ENCODE measurements around the gene FGL2. TPM values are rescaled to one million over a fixed set of nuclear protein-coding genes. Genes with fewer than 3 reads are reported as not detected.

FGL2 gene
- polyA plus RNA-seq, result 50.6 TPM
- long read RNA-seq, donor 1, full-length matches to known transcripts, result 18 of 18 reads
- long read RNA-seq, donor 1, partial matches to known transcripts, result 0 of 18 reads
- long read RNA-seq, donor 1, other reads (novel, unspliced or antisense), result 0 of 18 reads
- long read RNA-seq, donor 2, full-length matches to known transcripts, result 60 of 60 reads
- long read RNA-seq, donor 2, partial matches to known transcripts, result 0 of 60 reads
- long read RNA-seq, donor 2, other reads (novel, unspliced or antisense), result 0 of 60 reads
- long read RNA-seq, donor 3, full-length matches to known transcripts, result 40 of 40 reads
- long read RNA-seq, donor 3, partial matches to known transcripts, result 0 of 40 reads
- long read RNA-seq, donor 3, other reads (novel, unspliced or antisense), result 0 of 40 reads
- long read RNA-seq, donor 4, full-length matches to known transcripts, result 3 of 3 reads
- long read RNA-seq, donor 4, partial matches to known transcripts, result 0 of 3 reads
- long read RNA-seq, donor 4, other reads (novel, unspliced or antisense), result 0 of 3 reads
- long read RNA-seq, donor 5, full-length matches to known transcripts, result 10 of 10 reads
- long read RNA-seq, donor 5, partial matches to known transcripts, result 0 of 10 reads
- long read RNA-seq, donor 5, other reads (novel, unspliced or antisense), result 0 of 10 reads
- long read RNA-seq, donor 6, full-length matches to known transcripts, result 53 of 53 reads
- long read RNA-seq, donor 6, partial matches to known transcripts, result 0 of 53 reads
- long read RNA-seq, donor 6, other reads (novel, unspliced or antisense), result 0 of 53 reads
- long read RNA-seq, donor 7, full-length matches to known transcripts, result 12 of 12 reads
- long read RNA-seq, donor 7, partial matches to known transcripts, result 0 of 12 reads
- long read RNA-seq, donor 7, other reads (novel, unspliced or antisense), result 0 of 12 reads
- long read RNA-seq, donor 8, full-length matches to known transcripts, result 51 of 51 reads
- long read RNA-seq, donor 8, partial matches to known transcripts, result 0 of 51 reads
- long read RNA-seq, donor 8, other reads (novel, unspliced or antisense), result 0 of 51 reads
- long read RNA-seq, donor 9, full-length matches to known transcripts, result 32 of 32 reads
- long read RNA-seq, donor 9, partial matches to known transcripts, result 0 of 32 reads
- long read RNA-seq, donor 9, other reads (novel, unspliced or antisense), result 0 of 32 reads
- long read RNA-seq, donor 10, full-length matches to known transcripts, result 48 of 48 reads
- long read RNA-seq, donor 10, partial matches to known transcripts, result 0 of 48 reads
- long read RNA-seq, donor 10, other reads (novel, unspliced or antisense), result 0 of 48 reads
- long read RNA-seq, donor 11, full-length matches to known transcripts, result 26 of 26 reads
- long read RNA-seq, donor 11, partial matches to known transcripts, result 0 of 26 reads
- long read RNA-seq, donor 11, other reads (novel, unspliced or antisense), result 0 of 26 reads

GRCh38 chr7:77199013-77199966, at the start of gene FGL2:
FGL2 (minus strand) TSS chr7:77199819; CDS start chr7:77199793, 26 bp downstream.
- no peaks in the 10 kb centered on the region for H3K36me3 ChIP-seq (ENCODE audit: control insufficient read depth, insufficient read depth, low read length)
- 10% methylated on average over 5 of the region's 15 CpGs for WGBS (ENCODE audit: insufficient coverage, low lambda C conversion rate)
- H3K27ac ChIP-seq (ENCODE audit: low read length), result peak within 1 kb of the TSS; percentile 81
- H3K27me3 ChIP-seq (ENCODE audit: control insufficient read depth, insufficient read depth, low read length), result no peaks in the 10 kb centered on the region
- H3K4me1 ChIP-seq (ENCODE audit: control insufficient read depth, insufficient read depth, low read length), result peaks cover 24% of the 10 kb centered on the region
- H3K9me3 ChIP-seq (ENCODE audit: control insufficient read depth, low read depth, low read length), result no peaks in the 10 kb centered on the region
- H3K4me3 ChIP-seq (ENCODE audit: low read length), result peak within 1 kb of the TSS; percentile 47
- peak in 1 of 2 donors; percentile 66 for DNase-seq

- no CpG with 5 or more reads among the region's 3 CpGs for WGBS (ENCODE audit: insufficient coverage, low lambda C conversion rate)
- Histone ChIP-seq H3K36me3 (ENCODE audit: control insufficient read depth, insufficient read depth, low read length) (no peaks in the 10 kb centered on the region), H3K27ac (ENCODE audit: low read length) (no peak overlapping the region), H3K4me1 (ENCODE audit: control insufficient read depth, insufficient read depth, low read length) (no peaks in the 10 kb centered on the region), H3K9me3 (ENCODE audit: control insufficient read depth, low read depth, low read length) (no peaks in the 10 kb centered on the region), H3K4me3 (ENCODE audit: low read length) (no peak overlapping the region), H3K27me3 (ENCODE audit: control insufficient read depth, insufficient read depth, low read length) (no peaks in the 10 kb centered on the region)
- DNase-seq, result no peak
Measured at GRCh38 chr7:77248154-77248553, 48.5 kb upstream of the FGL2 start.

GRCh38 chr7:77247206-77247850, 47.7 kb upstream of the FGL2 start:
- peak; percentile 51 to 58 for DNase-seq
- Histone ChIP-seq H3K27me3 (ENCODE audit: control insufficient read depth, insufficient read depth, low read length) (no peaks in the 10 kb centered on the region), H3K36me3 (ENCODE audit: control insufficient read depth, insufficient read depth, low read length) (no peaks in the 10 kb centered on the region), H3K9me3 (ENCODE audit: control insufficient read depth, low read depth, low read length) (no peaks in the 10 kb centered on the region), H3K4me3 (ENCODE audit: low read length) (no peak overlapping the region), H3K4me1 (ENCODE audit: control insufficient read depth, insufficient read depth, low read length) (peaks cover under 1% of the 10 kb centered on the region), H3K27ac (ENCODE audit: low read length) (no peak overlapping the region)
- 0% methylated on average over 1 of the region's 3 CpGs for WGBS (ENCODE audit: insufficient coverage, low lambda C conversion rate)

- WGBS (ENCODE audit: insufficient coverage, low lambda C conversion rate), result no CpG with 5 or more reads among the region's 5 CpGs
Measured at GRCh38 chr7:77246026-77246640, 46.5 kb upstream of the FGL2 start.

GRCh38 chr7:77245015-77245755, 45.6 kb upstream of the FGL2 start:
- Histone ChIP-seq H3K9me3 (ENCODE audit: control insufficient read depth, low read depth, low read length) (no peaks in the 10 kb centered on the region), H3K27ac (ENCODE audit: low read length) (no peak overlapping the region), H3K27me3 (ENCODE audit: control insufficient read depth, insufficient read depth, low read length) (no peaks in the 10 kb centered on the region), H3K4me1 (ENCODE audit: control insufficient read depth, insufficient read depth, low read length) (peaks cover 3% of the 10 kb centered on the region), H3K4me3 (ENCODE audit: low read length) (no peak overlapping the region), H3K36me3 (ENCODE audit: control insufficient read depth, insufficient read depth, low read length) (no peaks in the 10 kb centered on the region)
- DNase-seq, result peak in 1 of 2 donors; percentile 14
- no CpG with 5 or more reads among the region's 7 CpGs for WGBS (ENCODE audit: insufficient coverage, low lambda C conversion rate)

More at GRCh38 chr7:77246026-77246640, 46.5 kb upstream of the FGL2 start:
- H3K4me1 ChIP-seq (ENCODE audit: control insufficient read depth, insufficient read depth, low read length), result peaks cover 3% of the 10 kb centered on the region
- no peak overlapping the region for H3K4me3 ChIP-seq (ENCODE audit: low read length)
- H3K9me3 ChIP-seq (ENCODE audit: control insufficient read depth, low read depth, low read length), result no peaks in the 10 kb centered on the region
- DNase-seq, result no peak
- H3K27ac ChIP-seq (ENCODE audit: low read length), result no peak overlapping the region
- no peaks in the 10 kb centered on the region for H3K27me3 ChIP-seq (ENCODE audit: control insufficient read depth, insufficient read depth, low read length)
- H3K36me3 ChIP-seq (ENCODE audit: control insufficient read depth, insufficient read depth, low read length), result no peaks in the 10 kb centered on the region

GRCh38 chr7:77244222-77244934, 44.8 kb upstream of the FGL2 start:
- H3K27me3 ChIP-seq (ENCODE audit: control insufficient read depth, insufficient read depth, low read length), result no peaks in the 10 kb centered on the region
- no peak overlapping the region for H3K4me3 ChIP-seq (ENCODE audit: low read length)
- no peak overlapping the region for H3K27ac ChIP-seq (ENCODE audit: low read length)
- no CpG with 5 or more reads among the region's 6 CpGs for WGBS (ENCODE audit: insufficient coverage, low lambda C conversion rate)
- peaks cover 3% of the 10 kb centered on the region for H3K4me1 ChIP-seq (ENCODE audit: control insufficient read depth, insufficient read depth, low read length)
- DNase-seq, result no peak
- no peaks in the 10 kb centered on the region for H3K9me3 ChIP-seq (ENCODE audit: control insufficient read depth, low read depth, low read length)
- H3K36me3 ChIP-seq (ENCODE audit: control insufficient read depth, insufficient read depth, low read length), result no peaks in the 10 kb centered on the region

GRCh38 chr7:77242554-77242953, 42.9 kb upstream of the FGL2 start:
- peaks cover 3% of the 10 kb centered on the region for H3K4me1 ChIP-seq (ENCODE audit: control insufficient read depth, insufficient read depth, low read length)
- H3K27ac ChIP-seq (ENCODE audit: low read length), result peak overlapping the region; percentile 40
- no peaks in the 10 kb centered on the region for H3K9me3 ChIP-seq (ENCODE audit: control insufficient read depth, low read depth, low read length)
- H3K27me3 ChIP-seq (ENCODE audit: control insufficient read depth, insufficient read depth, low read length), result no peaks in the 10 kb centered on the region
- H3K36me3 ChIP-seq (ENCODE audit: control insufficient read depth, insufficient read depth, low read length), result no peaks in the 10 kb centered on the region
- DNase-seq, result peak in 1 of 2 donors; percentile 18
- H3K4me3 ChIP-seq (ENCODE audit: low read length), result no peak overlapping the region
- no CpG with 5 or more reads among the region's 2 CpGs for WGBS (ENCODE audit: insufficient coverage, low lambda C conversion rate)

- peaks cover 3% of the 10 kb centered on the region for H3K4me1 ChIP-seq (ENCODE audit: control insufficient read depth, insufficient read depth, low read length)
- no peak overlapping the region for H3K4me3 ChIP-seq (ENCODE audit: low read length)
- no peaks in the 10 kb centered on the region for H3K27me3 ChIP-seq (ENCODE audit: control insufficient read depth, insufficient read depth, low read length)
- H3K27ac ChIP-seq (ENCODE audit: low read length), result peak overlapping the region; percentile 33
- peaks cover 3% of the 10 kb centered on the region for H3K36me3 ChIP-seq (ENCODE audit: control insufficient read depth, insufficient read depth, low read length)
- no CpG with 5 or more reads among the region's 2 CpGs for WGBS (ENCODE audit: insufficient coverage, low lambda C conversion rate)
- DNase-seq, result peak in 1 of 2 donors; percentile 5
- no peaks in the 10 kb centered on the region for H3K9me3 ChIP-seq (ENCODE audit: control insufficient read depth, low read depth, low read length)
Measured at GRCh38 chr7:77242068-77242467, 42.4 kb upstream of the FGL2 start.

Measured in large intestine (tissue), 12 donors.